Esophagus mucosa (tissue), 1 donor: ENCODE data around the gene ARMH4. TPM values are rescaled to one million over a fixed set of nuclear protein-coding genes. Genes with fewer than 3 reads are reported as not detected.

Source experiments
- ATAC-seq: fragments of 200-7000 bp; cut with Tn5 transposase; one replicate; pipeline ENCODE4 v1.9.1; 2020
- total RNA-seq: library from RNA; stranded (reverse); gene quantifications from one replicate; pipeline ENCODE4 v1.2.4, GENCODE V29; 2023
- donor health status: DM: yes; HTN: yes; CAD: no.

The ARMH4 gene
- total RNA-seq, 1 donor from 2014 or later, result 0.72 TPM

DNA sequence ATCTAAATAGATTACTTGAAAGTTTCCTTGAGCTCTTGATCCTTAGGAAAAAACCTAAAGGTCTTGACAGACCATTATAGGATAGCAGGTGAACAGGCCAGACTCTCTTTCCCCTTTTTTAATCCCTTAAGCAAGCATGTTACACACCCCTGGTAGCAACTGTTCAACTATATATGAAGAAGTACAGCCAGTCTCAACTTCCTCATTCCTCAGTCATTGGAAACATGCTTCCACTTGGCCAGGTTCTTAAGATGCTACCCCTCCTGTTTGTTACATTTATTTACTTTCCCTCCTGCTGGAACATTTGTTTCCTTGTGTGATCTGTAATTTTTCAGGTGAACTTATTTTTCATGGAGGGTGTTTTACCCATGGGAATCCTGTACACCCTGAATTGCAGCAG lies 124.1 kb downstream of the ARMH4 start:
- ATAC-seq, result peak; percentile 81

- no peak for ATAC-seq
Measured at GRCh38 chr14:58026967-58027366, 125.0 kb downstream of the ARMH4 start.

GRCh38 chr14:58026219-58026618 lies 125.8 kb downstream of the ARMH4 start:
- ATAC-seq, result no peak

DNA sequence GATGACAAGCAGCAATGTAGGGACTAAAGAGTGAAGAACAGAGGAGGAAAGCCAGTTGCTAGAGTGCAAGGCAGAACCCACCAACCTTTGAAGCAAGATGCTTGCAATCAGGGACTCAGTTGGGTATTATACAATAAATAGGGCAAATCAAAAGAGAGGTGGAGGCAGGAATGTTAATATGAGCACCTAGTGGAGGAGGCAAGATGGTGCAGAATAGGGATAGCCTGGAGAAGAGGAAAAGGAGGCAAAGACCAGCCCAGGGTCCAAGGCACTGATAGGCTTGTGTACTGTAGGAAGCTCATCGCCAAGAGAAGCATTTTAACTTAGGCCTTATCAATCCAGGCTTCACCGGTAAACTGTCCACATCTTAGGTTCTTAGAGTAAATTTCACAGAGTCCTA lies 137.2 kb downstream of the ARMH4 start:
- no peak for ATAC-seq

GRCh38 chr14:58002618-58003017 lies 149.4 kb downstream of the ARMH4 start:
- ATAC-seq, result no peak

DNA sequence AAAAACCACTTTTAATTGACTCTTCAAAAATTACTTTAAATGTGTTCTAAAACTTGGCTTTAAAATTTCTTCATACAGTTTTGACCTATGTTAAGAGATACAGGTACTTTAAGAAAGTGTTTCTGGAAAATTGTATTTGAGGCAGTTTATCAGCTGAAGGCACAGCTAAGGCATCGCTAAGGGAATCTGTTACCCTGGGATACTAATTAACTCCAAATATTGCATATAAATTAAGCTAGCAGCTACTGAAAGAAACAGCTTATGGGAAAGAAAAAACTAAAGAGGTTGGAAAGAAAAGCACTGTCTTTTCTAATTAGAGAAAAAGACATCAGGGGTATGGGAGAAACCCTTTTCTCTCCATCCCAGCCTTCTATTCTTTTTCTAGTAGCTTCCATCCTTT lies 152.0 kb downstream of the ARMH4 start:
- ATAC-seq, result no peak

GRCh38 chr14:57999471-57999870 lies 152.5 kb downstream of the ARMH4 start:
- no peak for ATAC-seq

GRCh38 chr14:57998766-57999165 lies 153.2 kb downstream of the ARMH4 start:
- ATAC-seq, result no peak

- no peak for ATAC-seq
Measured at GRCh38 chr14:57991353-57991752, 160.7 kb downstream of the ARMH4 start.

GRCh38 chr14:57988445-57988844 lies 163.6 kb downstream of the ARMH4 start:
- ATAC-seq, result no peak

GRCh38 chr14:57987596-57988300 lies 164.3 kb downstream of the ARMH4 start:
- peak; percentile 88 for ATAC-seq

DNA sequence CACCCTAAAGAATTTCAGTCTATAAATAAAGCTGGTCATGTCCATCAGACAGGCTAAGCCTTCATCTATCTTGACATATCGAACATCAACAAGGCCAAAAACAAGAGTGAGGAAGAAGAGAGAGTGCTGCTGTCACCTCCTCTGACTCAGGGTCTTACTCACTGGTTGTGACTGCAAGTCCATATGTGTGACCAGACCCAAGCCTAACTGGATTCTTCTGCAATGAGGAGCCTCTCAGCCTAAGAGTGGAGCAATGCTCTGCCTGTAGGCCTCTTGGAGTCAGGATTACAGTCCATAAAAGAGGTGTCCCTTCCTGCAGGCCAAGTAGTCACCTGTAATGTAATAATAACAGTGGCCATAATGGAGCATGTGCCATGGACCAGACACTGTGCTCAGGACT lies 165.0 kb downstream of the ARMH4 start:
- peak; percentile 87 for ATAC-seq

DNA sequence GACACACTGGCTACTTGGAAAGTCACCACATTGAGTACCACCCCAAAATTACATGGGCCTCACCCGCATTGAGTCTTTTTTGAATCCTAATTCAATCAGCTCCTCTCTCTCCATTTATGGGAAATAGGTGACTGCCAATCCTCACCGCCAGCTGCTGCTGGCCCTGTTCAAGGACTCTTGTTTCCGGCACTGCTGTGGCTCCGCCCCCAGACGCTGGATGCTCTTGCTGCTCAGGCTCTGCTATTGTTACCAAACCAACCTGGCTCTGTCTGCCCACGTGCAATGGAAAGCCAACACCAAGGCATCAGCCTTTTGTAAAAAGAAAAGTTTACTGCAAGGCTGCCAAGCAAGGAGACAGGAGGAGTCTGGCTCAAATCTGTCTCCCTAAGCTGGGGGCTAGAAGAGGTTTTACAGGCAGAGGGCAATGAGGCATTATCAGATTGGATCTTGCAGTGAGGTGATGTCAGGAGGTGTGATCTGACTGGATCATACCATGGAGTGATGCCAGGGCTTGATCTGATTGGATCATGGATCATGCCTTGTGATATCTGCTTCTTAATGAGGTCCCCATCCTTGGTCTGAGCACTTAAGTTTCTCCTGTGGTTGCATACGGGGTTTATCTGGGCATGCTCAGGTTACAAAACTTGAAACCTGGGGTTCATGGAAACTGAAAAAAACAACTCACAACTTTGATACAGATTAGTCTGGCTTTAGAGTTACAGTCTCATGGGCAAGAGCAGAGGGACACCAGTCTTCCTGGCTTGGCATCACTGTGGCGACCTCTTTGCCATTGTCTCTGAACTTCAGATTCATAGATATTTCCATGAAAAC lies 169.0 kb downstream of the ARMH4 start:
- no peak for ATAC-seq

DNA sequence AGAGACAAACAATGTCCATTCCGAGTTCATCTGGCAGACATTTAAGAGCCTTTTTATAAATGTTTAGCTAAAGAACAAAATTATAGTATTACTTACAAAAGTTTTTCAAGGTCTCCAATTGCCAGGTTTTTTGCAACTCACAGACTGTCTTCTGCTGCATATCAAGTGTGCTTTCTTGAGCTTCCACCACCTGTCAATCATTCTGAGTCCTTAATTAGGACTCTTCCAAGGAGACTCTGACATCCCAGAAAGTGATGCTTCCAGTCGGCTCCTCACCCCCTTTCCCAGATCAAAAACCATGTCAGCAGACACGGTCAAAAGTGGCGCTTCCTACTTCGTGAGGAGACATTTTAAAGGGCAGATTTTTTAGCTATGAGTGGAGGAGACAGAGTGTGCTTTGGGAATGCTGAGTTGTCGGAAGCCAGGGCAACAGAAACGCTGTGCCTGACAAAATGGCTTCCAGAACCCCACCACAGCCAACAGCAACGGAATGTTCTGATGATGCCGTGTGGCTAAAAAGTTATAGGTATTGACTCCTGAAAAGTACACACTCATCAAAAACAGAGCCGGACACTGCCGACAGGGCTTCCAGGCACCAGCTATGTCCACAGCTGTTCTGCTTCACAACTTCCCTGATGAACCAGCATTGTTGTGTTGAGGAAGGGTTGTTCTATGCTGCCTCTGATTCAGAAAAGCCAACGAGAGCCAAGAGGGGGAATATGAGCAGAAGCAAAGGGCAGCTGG lies 170.0 kb downstream of the ARMH4 start:
- no peak for ATAC-seq

DNA sequence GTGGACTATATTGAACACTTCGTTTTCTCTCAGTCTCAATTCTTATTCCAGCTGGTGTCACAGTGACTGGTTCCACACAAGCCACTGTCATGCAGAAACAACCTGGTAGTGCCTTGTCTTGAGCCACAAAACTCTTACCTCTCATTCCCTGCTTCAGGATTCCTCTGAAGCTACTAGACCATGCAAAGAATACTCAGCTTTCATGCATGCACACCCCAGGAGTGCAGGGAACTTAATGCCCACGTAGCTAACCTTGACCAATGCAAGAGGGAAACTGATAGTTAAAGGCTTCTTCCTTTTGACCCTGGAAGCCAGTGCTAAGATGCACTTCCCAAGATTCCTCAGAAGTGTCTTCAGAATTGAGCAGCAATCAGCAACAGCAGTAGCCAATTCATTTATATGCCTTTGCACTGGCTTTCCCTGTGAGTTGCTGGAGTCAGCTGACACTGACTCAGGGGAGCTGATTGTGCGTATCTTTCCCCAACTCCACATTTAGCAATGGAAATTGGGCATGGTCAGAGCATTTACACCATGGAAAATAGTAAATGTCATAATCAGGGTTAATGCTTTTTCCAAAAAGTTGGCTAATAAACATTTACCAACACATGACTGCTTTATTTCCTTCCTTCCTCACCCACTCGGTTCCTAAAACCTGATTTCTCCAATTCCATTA lies 172.5 kb downstream of the ARMH4 start:
- ATAC-seq, result no peak

DNA sequence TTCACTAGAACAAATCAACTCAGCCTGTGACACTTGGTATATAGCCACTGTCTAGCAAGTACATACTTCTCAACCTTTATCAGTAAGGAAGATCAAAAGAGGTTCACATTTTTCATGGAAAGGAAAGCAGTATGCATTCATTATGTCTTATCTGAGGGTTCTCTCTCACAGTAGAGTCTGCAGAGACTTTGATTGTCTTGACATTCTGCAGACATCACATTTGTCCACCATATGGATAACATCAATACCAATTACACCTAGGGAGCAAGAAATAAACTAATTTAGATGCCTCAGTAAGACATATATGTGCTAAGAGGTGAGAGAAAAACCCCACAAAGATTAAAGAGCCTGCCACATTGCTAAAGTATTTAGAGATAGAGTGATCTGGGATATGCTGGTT lies 175.3 kb downstream of the ARMH4 start:
- ATAC-seq, result no peak

DNA sequence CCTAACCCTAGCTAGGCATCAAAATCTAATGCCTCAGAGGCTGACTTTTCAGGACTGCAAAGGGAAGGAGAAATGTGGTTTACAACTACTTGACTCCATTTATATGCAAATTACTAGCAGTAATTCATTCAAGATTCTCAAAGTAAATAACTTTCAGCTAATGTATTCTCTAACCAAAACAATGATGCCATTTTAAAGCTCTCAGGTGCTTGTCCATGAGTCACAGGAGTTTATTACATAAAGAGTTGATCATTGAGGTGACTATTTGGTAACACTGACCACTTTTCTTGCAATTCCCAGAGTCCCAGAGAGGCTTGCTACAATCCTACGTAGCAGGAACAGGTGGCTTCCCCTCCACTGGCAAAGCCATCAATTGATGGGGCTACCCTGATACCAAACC lies 177.1 kb downstream of the ARMH4 start:
- no peak for ATAC-seq

GRCh38 chr14:57970594-57970993 lies 181.4 kb downstream of the ARMH4 start:
- ATAC-seq, result no peak

- ATAC-seq, result no peak
Measured at GRCh38 chr14:57970175-57970574, 181.8 kb downstream of the ARMH4 start.

- ATAC-seq, result no peak
Measured at GRCh38 chr14:57963071-57963470, 188.9 kb downstream of the ARMH4 start.

DNA sequence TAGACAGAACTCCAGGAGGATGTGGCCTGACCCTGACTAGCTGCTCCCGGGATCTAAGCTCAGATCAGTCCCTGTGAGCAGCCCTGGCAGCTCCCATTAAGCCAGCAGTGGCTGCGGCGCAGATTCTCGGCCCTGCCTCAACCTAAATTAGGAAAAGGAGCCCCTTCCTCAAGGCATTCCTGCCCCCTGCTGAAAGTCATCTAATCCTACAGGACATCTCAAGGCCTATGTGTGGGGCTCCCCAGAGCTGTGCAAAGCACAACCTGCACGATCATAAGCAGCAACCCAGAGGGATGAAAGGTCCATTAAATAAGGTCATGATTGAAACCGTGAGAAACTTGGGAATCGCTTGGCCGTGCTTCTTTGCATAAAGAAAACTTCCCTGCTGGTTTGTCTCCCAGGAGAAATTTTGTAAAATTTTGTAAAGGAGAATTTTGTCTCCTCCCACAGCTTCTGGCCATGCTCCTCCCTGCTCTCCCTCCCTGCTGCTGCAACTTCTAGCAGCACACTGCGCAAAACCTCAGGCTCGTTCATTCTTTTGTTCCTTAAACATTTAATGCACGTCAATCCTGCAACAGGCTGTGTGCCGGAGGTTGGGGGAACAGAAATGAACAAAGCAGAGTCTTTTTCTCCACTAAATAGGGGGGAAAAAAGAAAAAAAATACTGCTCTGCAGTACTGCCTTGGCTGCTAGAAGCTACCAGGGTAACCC lies 189.5 kb downstream of the ARMH4 start:
- no peak for ATAC-seq

GRCh38 chr14:57961786-57962060 lies 190.3 kb downstream of the ARMH4 start:
- ATAC-seq, result no peak
